Dedifferentiated amniotic fluid mesenchymal stem cell (primary cell): ENCODE measurements around the gene GADD45B.
A peak's percentile ranks its signal among the peaks of the same experiment; 100 is the strongest.
"Not testable (repeated sequence)": the region's sequence is repeated elsewhere in the genome, so short reads cannot be mapped to it uniquely, and the experiment has no call there.

ENCODE experiments used
- DNase-seq: peaks from one replicate; pipeline ENCODE4 v3.0.0-alpha.2; 2016; ENCODE audit errors: extremely low spot score

GADD45B gene

DNA sequence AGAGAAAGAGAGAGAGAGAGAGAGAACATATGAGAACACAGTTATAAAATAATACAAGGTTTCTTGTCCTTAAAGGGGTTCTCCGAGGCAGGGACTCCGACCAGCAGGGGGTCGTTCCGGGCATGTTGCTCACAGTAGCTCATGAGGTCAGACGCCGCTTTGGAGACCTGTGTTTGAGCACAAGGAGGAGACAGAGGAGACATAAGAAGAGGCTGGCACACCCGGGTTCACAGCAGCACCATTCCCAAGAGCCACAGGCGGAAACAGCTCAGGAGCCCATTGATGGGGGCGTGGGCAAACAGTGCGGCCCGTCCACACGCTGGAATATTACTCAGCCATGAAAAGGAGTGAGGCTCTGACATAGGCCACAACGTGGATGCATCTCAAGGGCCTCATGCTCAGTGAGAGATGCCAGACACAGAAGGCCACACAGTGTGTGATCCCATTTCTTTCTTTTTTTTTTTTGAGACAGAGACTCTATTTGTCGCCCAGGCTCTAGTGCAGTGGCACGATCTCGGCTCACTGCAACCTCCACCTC lies 39.1 kb downstream of the GADD45B start:
- no peak for DNase-seq

DNA sequence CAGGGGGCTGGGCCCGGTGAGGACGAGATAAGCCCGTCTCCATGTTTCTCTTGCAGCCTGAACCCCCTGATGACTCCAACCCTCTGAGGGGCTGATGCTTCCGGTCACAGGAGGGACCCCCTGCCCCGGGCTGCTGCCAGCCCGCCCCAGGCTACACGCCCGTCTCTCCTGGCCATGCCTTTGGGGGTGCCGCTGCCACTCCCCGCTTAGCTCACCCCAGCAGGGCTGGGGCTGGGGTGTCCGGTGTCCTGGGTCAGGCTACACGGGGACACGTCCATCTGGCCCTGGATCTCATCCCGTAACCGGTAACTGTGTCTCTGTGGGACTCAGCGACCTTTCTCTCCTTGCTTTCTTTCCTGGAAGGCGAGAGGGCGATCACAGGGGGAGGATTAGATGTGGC lies 40.8 kb downstream of the GADD45B start:
- DNase-seq = no peak

DNA sequence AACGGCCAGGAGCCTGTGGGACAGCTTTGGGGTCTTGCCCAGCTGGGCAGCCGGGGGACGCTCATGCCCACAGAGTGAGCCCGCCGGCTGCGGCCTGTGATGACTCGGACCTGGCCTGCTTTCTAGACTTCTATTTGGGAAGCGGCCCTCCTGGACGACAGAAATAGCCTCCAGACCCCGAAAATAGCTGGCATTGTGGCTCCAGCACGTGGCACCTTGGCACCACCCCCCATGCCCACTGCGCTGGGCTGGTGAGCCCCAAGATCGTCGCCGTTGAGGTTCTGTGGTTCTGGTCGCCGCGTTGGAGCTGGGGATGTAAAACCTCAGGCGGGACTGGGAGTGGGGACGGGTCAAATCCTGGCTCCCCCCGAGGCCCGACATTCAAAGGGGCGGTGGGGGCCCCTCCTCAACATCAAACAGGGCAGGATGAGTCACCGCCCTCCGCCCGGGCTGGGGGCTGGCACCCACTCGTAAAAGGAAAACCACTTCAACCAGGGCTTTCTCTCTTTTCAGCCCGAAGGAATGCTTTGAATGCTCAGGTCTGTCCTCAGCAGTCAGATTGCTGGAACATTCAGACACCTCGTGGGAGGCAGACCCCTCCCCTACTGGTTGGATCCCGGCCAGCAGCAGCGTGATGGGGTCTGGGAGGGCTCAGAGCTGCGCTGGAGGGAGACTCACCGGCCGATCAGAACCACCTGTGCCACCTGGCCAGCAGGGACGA lies 42.1 kb downstream of the GADD45B start:
- no peak for DNase-seq

DNA sequence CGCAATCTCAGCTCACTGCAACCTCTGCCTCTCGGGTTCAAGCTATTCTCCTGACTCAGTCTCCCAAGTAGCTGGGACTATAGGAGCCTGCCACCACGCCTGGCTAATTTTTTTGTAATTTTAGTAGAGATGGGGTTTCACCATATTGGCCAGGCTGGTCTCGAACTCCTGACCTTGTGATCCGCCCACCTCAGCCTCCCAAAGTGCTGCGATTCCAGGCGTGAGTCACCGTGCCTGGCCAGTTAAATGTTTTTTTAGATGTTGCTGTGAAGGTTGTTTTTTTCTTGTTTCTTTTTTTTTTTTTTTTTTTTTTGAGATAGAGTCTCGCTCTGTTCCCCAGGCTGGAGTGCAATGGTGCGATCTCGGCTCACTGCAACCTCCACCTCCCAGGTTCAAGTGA lies 42.9 kb downstream of the GADD45B start:
- DNase-seq = not testable (repeated sequence)

DNA sequence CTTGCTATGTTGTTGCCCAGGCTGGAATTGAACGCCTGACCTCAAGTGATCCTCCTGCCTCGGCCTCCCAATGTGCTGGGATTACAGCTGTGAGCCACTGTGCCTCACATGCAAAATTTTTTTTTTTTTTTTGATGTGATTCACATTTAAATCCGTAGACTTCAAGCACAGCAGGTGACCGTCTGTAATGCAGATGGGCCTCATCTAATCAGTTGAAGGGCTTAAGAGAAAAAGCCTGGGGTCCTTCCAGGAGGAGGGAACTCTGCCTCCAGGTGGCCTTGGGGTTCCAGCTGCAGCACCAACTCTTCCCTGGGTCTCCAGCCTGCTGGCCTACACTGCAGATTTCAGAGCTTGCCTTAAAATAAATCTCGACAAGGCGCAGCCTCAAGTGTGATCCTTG lies 43.6 kb downstream of the GADD45B start:
- no peak for DNase-seq

DNA sequence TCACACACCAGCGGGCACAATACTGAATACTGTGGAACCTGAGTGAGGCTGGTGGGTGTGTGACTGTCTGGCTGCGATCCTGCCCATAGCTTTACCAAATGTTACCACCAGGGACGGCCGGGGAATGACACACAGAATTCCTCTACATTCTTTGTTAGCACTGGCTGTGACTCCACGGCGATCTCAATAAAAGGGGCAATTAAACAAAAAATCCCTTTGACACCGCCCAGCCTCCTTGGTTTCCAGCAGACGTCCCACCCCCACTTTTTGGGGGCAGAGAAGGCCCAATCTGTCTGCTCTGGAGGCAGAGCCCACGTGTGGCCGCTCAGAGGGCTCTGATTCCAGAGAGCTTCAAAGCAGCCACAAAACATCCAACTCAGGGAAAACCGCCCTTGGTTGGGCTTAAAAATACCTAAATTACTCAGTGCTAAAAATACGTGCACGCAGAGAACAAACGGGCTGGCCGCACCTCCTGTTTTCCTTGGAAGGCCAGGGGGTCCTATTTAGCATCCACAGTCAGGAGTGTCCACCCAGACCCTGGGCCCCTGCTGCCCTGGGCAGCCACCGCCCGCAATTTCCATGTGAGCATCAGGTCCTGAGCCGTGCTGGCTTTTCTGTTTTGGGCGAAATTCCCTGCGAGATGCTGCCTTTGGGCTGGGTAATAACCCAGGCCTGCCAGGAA lies 47.8 kb downstream of the GADD45B start:
- DNase-seq = peak; percentile 57

DNA sequence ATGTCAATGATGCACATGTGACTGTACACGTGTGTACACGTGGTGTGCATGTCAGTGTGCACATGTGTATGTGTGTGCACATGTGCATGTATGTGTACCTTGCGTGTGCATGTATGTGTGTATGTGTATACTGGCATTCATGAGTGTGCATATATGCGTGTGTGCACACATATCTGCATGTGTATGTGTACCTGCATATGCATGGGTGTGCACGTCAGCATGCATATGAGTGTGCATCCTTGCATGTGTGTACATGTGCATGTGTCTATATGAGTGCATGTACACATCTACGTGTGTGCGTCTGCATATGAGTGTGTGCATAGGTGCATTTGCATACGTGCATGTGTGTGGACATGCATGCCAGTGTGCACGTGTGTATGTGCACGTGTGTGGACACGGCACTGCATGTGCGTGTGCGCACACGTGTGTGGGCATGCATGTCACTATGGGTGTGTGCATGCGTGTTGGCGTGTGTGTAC lies 48.5 kb downstream of the GADD45B start:
- DNase-seq = no peak

DNA sequence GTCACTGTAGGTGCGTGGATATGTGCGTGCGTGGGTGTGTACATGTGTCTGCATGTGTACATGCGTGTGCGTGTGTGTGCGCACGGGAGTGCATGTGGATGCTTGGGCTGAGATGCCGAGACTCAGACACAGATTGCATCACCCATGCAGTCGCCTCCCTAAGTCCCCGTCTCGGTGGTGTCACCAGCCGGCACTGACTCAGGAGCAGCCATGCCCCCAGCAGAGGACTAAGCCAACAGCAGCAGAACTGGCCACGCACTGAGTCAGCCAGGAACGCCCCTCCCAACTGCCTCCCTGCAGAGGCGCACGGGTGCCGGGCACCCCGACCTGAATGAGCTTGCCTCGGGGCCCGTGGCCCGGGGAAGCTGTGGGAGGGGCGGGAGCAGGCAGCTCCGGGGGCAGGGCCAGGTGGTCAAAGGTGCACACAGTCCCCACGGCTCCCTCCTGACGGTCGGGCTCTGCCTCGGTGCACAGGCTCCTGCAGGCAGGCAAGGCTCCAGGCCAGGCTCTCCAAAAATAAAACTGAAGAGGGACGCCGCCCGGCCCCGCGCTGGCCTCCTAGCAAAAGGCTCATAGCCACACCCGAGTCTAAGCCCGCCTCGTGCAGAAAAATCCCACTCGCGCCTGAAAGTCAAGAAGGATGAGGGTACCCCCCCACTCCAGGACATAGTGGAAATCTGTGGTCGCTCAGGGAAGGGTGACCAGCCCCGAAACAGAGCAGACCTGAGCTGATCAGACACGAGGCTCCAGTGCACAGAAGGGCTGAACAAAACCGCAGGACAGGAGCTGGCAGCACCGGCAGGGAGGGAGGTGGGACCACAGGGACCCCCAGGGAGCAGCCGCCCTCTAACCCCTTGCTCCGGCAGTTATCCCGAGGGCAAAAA lies 49.2 kb downstream of the GADD45B start:
- no peak for DNase-seq

DNA sequence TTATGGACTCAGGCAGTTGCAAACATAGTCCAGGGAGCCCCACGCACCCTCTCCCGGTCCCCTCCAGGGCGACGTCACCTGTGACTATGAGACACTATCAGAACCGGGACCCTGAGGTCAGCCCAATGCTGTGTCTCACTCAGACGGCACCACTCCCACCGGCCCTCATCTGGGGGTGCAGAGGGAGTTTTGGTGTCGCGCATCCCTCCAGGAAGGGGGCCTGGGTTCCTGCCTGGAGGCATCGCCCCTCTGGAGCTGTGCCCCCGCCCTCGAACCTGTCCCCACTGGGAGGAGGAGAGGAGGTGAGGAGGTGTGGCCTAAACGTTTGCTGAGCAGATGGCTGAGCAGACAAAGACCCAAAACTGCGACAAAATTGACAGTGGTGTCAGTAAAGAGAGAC lies 51.2 kb downstream of the GADD45B start:
- no peak for DNase-seq

DNA sequence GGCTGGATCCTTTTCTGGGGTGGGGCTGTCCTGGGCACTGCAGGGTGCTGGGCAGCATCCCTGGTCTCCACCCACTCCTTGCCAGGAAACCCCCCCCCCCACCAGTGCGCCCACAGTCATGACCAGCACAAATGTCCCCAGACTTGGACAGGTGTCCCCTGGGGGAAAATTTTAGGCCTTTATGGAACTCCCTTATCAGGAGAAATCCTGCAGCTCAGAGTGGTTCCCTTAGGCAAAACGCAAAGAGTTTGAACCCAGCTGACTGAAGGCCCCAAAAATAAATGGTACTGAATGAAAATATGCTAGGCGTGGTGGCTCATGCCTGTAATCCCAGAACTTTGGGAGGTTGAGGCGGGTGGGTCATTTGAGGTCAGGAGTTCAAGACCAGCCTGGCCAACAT lies 51.8 kb downstream of the GADD45B start:
- no peak for DNase-seq
